GM10248 (cell line): ENCODE measurements around the gene RPS26.
"Not testable (repeated sequence)": the region's sequence is repeated elsewhere in the genome, so short reads cannot be mapped to it uniquely, and the experiment has no call there.

Experiments used
- CTCF ChIA-PET: fragments of 300-600 bp; sonication (Branson Sonifier 250); formaldehyde crosslinking; extraction: SDS; loops from one replicate; lab custom pipeline; 2021; ENCODE audit warnings: antibody characterized with exemption; lab: Yijun Ruan, JAX
- POLR2A ChIA-PET: fragments of 350-650 bp; sonication (Branson Sonifier 250); formaldehyde crosslinking; extraction: SDS; loops from one replicate; lab custom pipeline; 2020; ENCODE audit warnings: antibody characterized with exemption; lab: Yijun Ruan, JAX
- DNase-seq: peaks from one replicate; pipeline ENCODE4 v3.0.0; 2012; ENCODE audit errors: extremely low spot score
- TF ChIP-seq, protein P1 (sequence below): IDR thresholded peaks from 2 replicates; pipeline ENCODE4 v1.5.1; 2012; ENCODE audit warnings: mild to moderate bottlenecking, low read depth; ENCODE audit errors: extremely low read depth, missing control alignments, control extremely low read depth

The RPS26 gene

GRCh38 chr12:56031987-56032386 is 9.7 kb upstream of the RPS26 start:
- TF ChIP-seq, protein P1, sequence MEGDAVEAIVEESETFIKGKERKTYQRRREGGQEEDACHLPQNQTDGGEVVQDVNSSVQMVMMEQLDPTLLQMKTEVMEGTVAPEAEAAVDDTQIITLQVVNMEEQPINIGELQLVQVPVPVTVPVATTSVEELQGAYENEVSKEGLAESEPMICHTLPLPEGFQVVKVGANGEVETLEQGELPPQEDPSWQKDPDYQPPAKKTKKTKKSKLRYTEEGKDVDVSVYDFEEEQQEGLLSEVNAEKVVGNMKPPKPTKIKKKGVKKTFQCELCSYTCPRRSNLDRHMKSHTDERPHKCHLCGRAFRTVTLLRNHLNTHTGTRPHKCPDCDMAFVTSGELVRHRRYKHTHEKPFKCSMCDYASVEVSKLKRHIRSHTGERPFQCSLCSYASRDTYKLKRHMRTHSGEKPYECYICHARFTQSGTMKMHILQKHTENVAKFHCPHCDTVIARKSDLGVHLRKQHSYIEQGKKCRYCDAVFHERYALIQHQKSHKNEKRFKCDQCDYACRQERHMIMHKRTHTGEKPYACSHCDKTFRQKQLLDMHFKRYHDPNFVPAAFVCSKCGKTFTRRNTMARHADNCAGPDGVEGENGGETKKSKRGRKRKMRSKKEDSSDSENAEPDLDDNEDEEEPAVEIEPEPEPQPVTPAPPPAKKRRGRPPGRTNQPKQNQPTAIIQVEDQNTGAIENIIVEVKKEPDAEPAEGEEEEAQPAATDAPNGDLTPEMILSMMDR: no peak
- ChIA-PET POLR2A (no interaction called here), CTCF (interaction anchor here (0.7 to 1.8 kb wide), 3 partner anchors 9 to 293 kb away, joined by 3 to 6 read pairs (median 3); no protein-coding TSS in a partner anchor)
- DNase-seq: no peak

- TF ChIP-seq, protein P1: no peak
- DNase-seq: no peak
- ChIA-PET CTCF (interaction anchor here (1.5 to 2.0 kb wide), 2 partner anchors 31 to 297 kb away, joined by 4 to 7 read pairs; no protein-coding TSS in a partner anchor), POLR2A (no interaction called here)
Observed at GRCh38 chr12:56034586-56035332, 7.0 kb upstream of the RPS26 start.

- ChIA-PET POLR2A (interaction anchor here (0.6 kb wide), 1 partner anchor 321 kb away, joined by 3 read pairs; the partner anchor contains the start of gene BLOC1S1), CTCF (interaction anchor here (1.4 to 2.2 kb wide), 3 partner anchors 7 to 41 kb away, joined by 6 to 7 read pairs (median 7); partner anchors contain the start of gene SUOX)
- TF ChIP-seq, protein P1: no peak
- no peak for DNase-seq
Observed at GRCh38 chr12:56037161-56037560, 4.6 kb upstream of the RPS26 start.

- DNase-seq: no peak
- ChIA-PET CTCF (interaction anchor here (0.6 to 3.8 kb wide), 5 partner anchors 8 to 299 kb away, joined by 3 to 31 read pairs (median 7); partner anchors contain the start of gene SUOX), POLR2A (no interaction called here)
- TF ChIP-seq, protein P1: no peak
Observed at GRCh38 chr12:56038022-56038655, 3.6 kb upstream of the RPS26 start.

GRCh38 chr12:56040151-56040550 is 1.6 kb upstream of the RPS26 start:
- DNase-seq: no peak
- POLR2A ChIA-PET: interaction anchor here (0.7 kb wide), 1 partner anchor 310 kb away, joined by 5 read pairs; no protein-coding TSS in a partner anchor
- TF ChIP-seq, protein P1: no peak
- CTCF ChIA-PET: interaction anchor here (1.0 to 3.8 kb wide), 13 partner anchors 7 to 384 kb away, joined by 3 to 31 read pairs (median 5); partner anchors contain the start of genes ERBB3, PA2G4 and SUOX

- no peak for DNase-seq
- POLR2A ChIA-PET: interaction anchor here (0.6 to 0.7 kb wide), 3 partner anchors 76 to 382 kb away, joined by 3 to 5 read pairs (median 4); partner anchors contain the start of gene RPL41
- CTCF ChIA-PET: interaction anchor here (0.8 to 3.8 kb wide), 12 partner anchors 8 to 395 kb away, joined by 3 to 31 read pairs (median 5); partner anchors contain the start of genes PA2G4 and SUOX
- TF ChIP-seq, protein P1: no peak
Observed at GRCh38 chr12:56040963-56041551, 661 bp upstream of the RPS26 start.

DNA sequence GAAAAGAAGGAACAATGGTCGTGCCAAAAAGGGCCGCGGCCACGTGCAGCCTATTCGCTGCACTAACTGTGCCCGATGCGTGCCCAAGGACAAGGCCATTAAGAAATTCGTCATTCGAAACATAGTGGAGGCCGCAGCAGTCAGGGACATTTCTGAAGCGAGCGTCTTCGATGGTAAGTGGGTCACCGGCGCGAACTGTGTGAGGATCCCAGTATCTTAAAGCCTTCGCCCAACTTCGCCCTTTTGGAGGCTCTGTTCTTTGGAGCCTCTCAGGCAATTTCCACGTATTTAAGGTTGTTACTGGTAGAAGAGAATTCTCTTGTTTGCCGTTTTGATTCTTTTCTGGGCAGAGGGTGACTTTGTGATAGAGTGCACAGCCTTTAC is 704 bp downstream of the RPS26 start:
- POLR2A ChIA-PET, DNase-seq, CTCF ChIA-PET: not testable (repeated sequence)
